ENCODE measurements around the gene ODAPH. TPM values are rescaled to one million over a fixed set of nuclear protein-coding genes. Genes with fewer than 3 reads are reported as not detected.
"Not testable (repeated sequence)": the region's sequence is repeated elsewhere in the genome, so short reads cannot be mapped to it uniquely, and the experiment has no call there.

ODAPH gene
- total RNA-seq, 4 donors from 2014 or later = not detected

- no peaks in the 10 kb centered on the region for H3K27me3 ChIP-seq
- no peaks in the 10 kb centered on the region for H3K9me3 ChIP-seq
- TF ChIP-seq POLR2AphosphoS5 (IDR thresholded peaks at IDR 0.05) (no peak), POLR2A (IDR thresholded peaks at IDR 0.05; ENCODE audit: low read depth) (no peak), EP300 (IDR thresholded peaks at IDR 0.05) (no peak)
- TF ChIP-seq, protein P1, sequence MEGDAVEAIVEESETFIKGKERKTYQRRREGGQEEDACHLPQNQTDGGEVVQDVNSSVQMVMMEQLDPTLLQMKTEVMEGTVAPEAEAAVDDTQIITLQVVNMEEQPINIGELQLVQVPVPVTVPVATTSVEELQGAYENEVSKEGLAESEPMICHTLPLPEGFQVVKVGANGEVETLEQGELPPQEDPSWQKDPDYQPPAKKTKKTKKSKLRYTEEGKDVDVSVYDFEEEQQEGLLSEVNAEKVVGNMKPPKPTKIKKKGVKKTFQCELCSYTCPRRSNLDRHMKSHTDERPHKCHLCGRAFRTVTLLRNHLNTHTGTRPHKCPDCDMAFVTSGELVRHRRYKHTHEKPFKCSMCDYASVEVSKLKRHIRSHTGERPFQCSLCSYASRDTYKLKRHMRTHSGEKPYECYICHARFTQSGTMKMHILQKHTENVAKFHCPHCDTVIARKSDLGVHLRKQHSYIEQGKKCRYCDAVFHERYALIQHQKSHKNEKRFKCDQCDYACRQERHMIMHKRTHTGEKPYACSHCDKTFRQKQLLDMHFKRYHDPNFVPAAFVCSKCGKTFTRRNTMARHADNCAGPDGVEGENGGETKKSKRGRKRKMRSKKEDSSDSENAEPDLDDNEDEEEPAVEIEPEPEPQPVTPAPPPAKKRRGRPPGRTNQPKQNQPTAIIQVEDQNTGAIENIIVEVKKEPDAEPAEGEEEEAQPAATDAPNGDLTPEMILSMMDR (IDR thresholded peaks at IDR 0.05) = no peak
- peaks cover 21 to 88% (median 61%) of the 10 kb centered on the region in 4 donors for H3K36me3 ChIP-seq
- 100% methylated on average over 1 of the region's 1 CpG for WGBS
- intact Hi-C loops (cut with DNase I) = no loop called here
- H3K4me1 ChIP-seq = no peaks in the 10 kb centered on the region
- H3K4me3 ChIP-seq = no peak overlapping the region
- no peak for DNase-seq (ENCODE audit: extremely low spot score)
- no peak overlapping the region for H3K27ac ChIP-seq (replicated peaks in 1 of 4)
Measured at GRCh38 chr4:75525910-75526309, 30.0 kb upstream of the ODAPH start.

- H3K27me3 ChIP-seq = no peaks in the 10 kb centered on the region
- no peak for DNase-seq (ENCODE audit: extremely low spot score)
- H3K4me1 ChIP-seq = no peaks in the 10 kb centered on the region
- no peak overlapping the region for H3K4me3 ChIP-seq
- peaks cover 23 to 98% (median 72%) of the 10 kb centered on the region in 4 donors for H3K36me3 ChIP-seq
- TF ChIP-seq POLR2AphosphoS5 (IDR thresholded peaks at IDR 0.05) (no peak), POLR2A (IDR thresholded peaks at IDR 0.05; ENCODE audit: low read depth) (no peak)
- TF ChIP-seq, protein P1 (IDR thresholded peaks at IDR 0.05) = no peak
- no peak overlapping the region for H3K27ac ChIP-seq (replicated peaks in 1 of 4)
- intact Hi-C loops (cut with DNase I) = no loop called here
- H3K9me3 ChIP-seq = no peaks in the 10 kb centered on the region
Measured at GRCh38 chr4:75527482-75527881, 28.4 kb upstream of the ODAPH start.

DNA sequence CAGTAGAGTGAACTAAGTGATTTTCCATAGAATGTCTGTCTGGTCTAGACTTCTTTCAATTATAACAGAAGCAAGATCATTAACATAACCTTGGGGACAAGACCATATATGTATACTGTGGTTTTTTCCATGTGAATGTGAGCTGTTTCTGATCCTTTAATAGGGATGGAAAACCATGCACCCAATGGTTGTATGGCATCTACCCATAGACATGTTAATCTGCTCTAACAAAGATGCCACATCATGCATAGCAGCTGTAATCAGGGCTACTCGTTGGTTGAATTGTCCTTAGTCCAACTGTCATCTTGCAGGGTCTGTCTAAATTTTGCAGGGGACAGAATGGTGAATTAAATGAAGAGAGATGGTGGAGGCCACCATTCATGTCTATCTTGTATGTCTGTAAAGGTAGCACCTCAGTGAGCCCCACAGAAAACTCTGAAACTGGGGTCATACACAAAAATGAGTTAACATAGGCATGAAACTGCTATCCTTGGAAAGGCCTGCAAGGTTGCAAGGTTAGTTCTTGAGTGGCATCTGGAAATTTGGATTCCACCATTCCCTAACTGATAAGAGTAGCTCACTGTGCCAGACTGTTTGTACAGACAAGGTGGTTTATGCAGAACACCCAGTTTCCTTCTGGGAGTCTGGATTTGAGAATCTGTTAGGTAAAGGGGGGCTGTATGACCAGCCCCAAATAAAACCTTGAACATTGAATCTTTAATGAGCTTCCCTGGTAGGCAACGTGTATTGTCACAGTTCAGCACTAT is 25.1 kb upstream of the ODAPH start:
- Histone ChIP-seq H3K27me3 (no peaks in the 10 kb centered on the region), H3K9me3 (no peaks in the 10 kb centered on the region), H3K36me3 (peaks cover 23 to 78% (median 61%) of the 10 kb centered on the region in 4 donors), H3K27ac (replicated peaks in 1 of 4) (no peak overlapping the region), H3K4me1 (no peaks in the 10 kb centered on the region), H3K4me3 (no peak overlapping the region)
- intact Hi-C loops (cut with DNase I) = no loop called here
- 97% methylated on average over 2 of the region's 2 CpGs for WGBS
- TF ChIP-seq, protein P1 (IDR thresholded peaks at IDR 0.05) = no peak
- TF ChIP-seq POLR2AphosphoS5 (IDR thresholded peaks at IDR 0.05) (no peak), POLR2A (IDR thresholded peaks at IDR 0.05; ENCODE audit: low read depth) (no peak)
- DNase-seq (ENCODE audit: extremely low spot score) = no peak

GRCh38 chr4:75531536-75532143 is 24.2 kb upstream of the ODAPH start:
- intact Hi-C loops (cut with DNase I); H3K4me1 ChIP-seq; H3K4me3 ChIP-seq; H3K27me3 ChIP-seq; H3K9me3 ChIP-seq; DNase-seq (ENCODE audit: extremely low spot score); H3K27ac ChIP-seq (replicated peaks in 1 of 4): not testable (repeated sequence)
- 98% methylated on average over 7 of the region's 7 CpGs for WGBS
- peaks cover 18 to 69% (median 52%) of the 10 kb centered on the region in 4 donors for H3K36me3 ChIP-seq

DNA sequence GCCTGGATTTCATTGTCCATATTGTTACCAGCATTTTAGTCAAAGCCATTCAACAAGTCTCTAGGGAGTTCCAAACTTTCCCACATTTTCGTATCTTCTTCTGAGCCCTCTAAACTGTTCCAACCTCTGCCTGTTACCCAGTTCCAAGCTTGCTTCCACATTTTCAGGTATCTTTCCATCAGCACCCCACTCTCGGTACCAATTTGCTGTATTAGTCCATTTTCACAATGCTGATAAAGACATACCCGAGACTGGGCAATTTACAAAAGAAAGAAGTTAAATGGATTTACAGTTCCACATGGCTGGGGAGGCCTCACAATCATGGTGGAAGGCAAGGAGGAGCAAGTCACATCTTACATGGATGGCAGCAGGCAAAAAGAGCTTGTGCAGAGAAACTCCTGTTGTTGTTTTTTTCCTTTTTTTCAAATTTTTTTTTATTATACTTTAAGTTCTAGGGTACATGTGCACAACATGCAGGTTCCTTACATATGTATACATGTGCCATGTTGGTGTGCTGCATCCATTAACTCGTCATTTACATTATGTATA is 22.5 kb upstream of the ODAPH start:
- DNase-seq (ENCODE audit: extremely low spot score); H3K27me3 ChIP-seq; H3K27ac ChIP-seq (replicated peaks in 1 of 4); H3K9me3 ChIP-seq; intact Hi-C loops (cut with DNase I); H3K4me1 ChIP-seq; H3K4me3 ChIP-seq: not testable (repeated sequence)
- peaks cover 9 to 59% (median 38%) of the 10 kb centered on the region in 4 donors for H3K36me3 ChIP-seq
- 99% methylated on average over 4 of the region's 4 CpGs for WGBS

DNA sequence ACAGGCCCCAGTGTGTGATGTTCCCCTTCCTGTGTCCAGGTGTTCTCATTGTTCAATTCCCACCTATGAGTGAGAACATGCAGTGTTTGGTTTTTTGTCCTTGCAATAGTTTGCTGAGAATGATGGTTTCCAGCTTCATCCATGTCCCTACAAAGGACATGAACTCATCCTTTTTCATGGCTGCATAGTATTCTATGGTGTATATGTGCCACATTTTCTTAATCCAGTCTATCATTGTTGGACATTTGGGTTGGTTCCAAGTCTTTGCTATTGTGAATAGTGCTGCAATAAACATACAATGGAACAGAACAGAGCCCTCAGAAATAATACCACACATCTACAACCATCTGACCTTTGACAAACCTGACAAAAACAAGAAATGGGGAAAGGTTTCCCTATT is 21.9 kb upstream of the ODAPH start:
- H3K4me3 ChIP-seq; intact Hi-C loops (cut with DNase I); H3K27me3 ChIP-seq; DNase-seq (ENCODE audit: extremely low spot score); H3K9me3 ChIP-seq; H3K27ac ChIP-seq (replicated peaks in 1 of 4); H3K4me1 ChIP-seq: not testable (repeated sequence)
- H3K36me3 ChIP-seq = peaks cover 9 to 57% (median 35%) of the 10 kb centered on the region in 4 donors

DNA sequence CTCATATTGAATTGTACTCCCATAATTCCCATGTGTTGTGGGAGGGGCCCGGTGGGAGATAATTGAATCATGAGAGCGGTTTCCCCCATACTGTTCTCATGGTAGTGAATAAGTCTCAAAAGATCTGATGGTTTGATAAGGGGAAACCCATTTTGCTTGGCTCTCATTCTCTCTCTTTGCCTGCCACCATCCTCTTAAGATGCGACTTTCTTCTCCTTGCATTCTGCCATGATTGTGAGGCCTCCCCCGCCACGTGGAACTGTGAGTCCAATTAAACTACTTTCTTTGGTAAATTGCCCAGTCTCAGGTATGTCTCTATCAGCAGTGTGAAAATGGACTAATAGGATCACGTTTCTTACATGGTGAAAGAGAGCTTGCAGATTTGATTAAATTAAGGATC is 18.6 kb upstream of the ODAPH start:
- intact Hi-C loops (cut with DNase I); DNase-seq (ENCODE audit: extremely low spot score); H3K9me3 ChIP-seq; H3K4me3 ChIP-seq; H3K27me3 ChIP-seq; H3K27ac ChIP-seq (replicated peaks in 1 of 4); H3K4me1 ChIP-seq: not testable (repeated sequence)
- H3K36me3 ChIP-seq = peaks cover 0 to 28% (median 16%) of the 10 kb centered on the region in 4 donors
- 94% methylated on average over 6 of the region's 6 CpGs for WGBS
